Measurements from ENCODE around the gene PLEKHG4B.
"Not testable (repeated sequence)": the region's sequence is repeated elsewhere in the genome, so short reads cannot be mapped to it uniquely, and the experiment has no call there.

Gene PLEKHG4B

DNA sequence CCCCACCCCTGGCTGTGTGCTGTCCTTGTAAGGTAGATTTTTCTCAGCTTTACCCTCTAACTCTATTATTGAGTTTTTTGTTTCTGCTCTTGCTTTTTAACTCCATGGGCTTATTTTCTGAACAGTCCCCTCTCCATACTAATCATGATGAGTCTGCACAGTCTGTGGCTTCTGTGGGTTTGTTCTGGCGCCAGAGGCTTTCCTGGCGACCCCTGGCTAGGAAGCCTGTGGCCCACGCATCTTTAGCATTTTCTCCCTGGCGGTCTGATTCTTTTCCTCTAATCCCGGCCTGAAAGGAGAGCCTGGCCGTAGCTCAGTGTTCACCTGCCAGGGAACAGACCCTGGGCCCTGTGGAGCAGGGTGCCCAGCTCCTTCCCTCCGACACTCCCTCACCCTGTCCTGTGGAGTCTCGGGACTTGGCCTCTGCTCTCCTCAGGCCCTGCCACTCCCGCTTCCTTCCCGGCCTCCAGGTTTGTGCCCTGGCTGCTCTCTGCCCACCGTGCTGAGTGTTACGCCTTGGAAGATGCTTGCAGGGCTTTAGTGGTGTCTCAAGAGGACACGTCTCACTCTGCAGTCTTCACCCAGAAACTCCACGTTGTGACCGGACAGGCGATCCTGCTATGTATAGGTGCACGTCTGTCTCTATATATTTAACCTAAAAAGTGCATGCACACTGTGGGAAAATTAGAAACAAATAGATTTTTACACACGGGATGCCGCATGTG, 67.6 kb downstream of the PLEKHG4B start:
- no peak for DNase-seq

DNA sequence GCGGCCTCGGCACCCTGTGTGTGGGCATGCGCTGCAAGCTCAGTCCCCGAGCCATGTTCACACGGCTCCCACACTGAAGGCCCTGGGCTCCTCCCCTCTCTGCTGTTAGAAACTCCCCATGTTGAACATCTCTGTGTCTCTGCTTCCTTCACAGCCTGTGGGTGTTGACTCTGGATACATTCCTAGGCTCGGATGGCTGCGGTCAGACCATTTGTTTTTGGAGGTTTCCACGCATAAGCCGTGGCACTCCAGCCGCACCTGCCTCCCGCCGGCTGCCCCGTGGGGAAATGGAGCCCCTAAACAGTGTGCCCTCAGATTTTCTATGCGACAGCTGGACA, 68.2 kb downstream of the PLEKHG4B start:
- DNase-seq: no peak

DNA sequence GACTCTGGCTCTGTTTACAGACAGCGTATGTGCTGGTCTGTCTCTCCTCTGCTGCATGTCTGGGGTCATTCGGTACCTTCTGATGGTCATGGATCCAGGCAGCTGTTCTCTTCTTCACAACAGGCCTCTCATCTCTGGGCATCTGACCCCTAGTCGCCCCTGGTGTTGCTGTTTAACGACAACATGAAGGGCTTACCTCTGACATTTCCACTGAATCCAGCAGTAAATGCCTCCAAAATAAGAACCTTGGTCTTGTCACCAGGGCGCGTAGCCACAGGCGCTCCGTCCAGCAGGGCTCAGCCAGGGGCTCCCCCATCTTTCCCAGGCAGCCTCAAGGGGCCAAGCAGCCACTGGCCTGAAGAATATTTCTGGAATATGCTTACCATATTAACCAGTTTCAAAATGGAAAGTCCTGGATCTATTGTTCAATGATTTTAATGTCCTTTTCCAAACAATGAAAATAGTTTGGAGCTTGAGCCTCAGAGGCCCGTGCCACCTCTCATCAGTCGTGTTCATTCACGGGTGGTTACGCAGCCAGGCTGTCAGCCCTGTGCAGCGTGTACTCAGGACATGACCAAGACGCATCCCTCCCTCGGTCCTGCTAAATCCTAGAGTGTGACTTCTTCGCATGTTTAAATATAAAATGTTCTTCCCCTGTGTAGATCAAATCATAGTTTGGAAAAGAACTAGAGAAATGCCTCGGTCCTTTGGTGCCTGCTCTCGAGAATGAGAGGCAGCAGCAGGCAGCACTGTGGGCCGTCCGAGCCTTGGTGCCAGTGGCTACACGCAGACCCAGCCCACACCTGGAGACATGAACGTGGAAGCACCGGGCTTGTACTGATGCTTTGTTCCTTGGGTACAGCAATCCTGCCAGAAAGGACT, 69.2 kb downstream of the PLEKHG4B start:
- DNase-seq: no peak

DNA sequence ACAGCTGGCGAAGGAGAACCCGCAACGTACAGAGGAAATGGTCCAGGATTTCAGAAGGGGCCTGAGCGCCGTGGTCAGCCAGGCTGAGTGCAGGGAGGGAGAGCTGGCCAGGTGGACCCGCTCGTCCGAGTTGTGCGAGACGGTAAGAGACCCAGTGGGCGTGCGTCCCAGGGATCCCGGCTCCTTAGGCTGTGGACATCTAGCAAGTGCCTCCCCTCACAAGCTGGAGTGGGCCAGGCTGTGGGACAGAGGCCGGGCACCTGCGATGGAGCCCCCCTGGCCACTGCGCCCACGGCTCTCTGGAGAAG, 69.8 kb downstream of the PLEKHG4B start:
- DNase-seq: no peak

DNA sequence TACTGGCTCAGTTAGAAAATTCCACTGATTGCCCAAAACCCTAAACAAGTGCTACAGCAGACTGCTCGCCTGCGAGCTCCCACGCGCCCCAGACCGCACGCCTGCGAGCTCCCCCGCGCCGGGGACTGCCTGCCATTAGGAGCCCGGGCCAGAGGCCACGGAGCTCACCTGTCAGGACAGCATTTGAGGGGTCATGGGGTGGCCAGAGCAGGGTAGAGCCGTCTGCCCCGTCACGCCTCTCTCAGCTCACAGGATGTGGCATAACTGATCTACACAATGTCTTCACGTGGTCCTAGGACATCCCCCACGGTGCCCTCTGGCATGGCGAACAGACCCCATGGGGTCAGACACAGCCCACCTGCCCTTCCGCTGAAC, 70.2 kb downstream of the PLEKHG4B start:
- DNase-seq: no peak

DNA sequence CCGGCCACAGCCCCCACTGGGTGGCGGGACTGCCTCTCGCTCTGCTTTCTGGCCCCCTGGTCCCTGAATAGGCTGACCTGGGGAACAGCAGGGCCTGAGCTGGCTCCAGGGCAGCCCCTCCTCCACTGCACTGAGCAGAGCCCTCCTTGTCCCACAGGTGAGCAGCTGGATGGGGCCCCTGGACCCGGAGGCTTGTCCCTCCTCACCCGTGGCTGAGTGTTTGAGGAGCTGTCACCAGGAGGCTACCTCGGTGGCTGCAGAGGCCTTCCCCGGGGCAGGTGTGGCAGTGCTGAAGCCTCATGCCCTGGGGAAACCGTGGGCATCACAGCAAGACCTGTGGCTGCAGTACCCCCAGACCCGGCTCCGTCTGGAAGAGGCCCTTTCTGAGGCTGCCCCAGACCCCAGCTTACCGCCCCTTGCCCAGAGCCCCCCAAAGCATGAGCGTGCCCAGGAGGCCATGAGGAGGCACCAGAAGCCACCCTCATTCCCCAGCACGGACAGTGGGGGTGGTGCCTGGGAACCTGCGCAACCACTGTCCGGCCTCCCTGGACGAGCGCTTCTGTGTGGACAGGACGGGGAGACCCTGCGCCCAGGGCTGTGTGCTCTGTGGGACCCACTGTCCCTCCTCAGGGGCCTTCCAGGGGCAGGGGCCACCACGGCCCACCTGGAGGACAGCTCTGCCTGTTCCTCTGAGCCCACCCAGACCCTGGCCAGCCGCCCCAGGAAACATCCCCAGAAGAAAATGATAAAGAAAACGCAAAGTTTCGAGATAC, 70.8 kb downstream of the PLEKHG4B start:
- no peak for DNase-seq

DNA sequence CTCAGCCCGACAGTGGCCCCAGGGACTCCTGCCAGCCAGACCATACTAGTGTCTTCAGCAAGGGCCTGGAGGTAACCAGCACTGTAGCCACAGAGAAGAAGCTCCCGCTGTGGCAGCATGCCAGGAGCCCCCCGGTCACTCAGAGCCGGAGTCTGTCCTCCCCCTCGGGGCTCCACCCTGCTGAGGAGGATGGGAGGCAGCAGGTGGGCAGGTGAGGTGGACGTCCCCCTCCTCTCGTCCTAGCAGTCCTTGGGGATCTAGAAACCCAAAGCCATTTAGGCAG, 71.3 kb downstream of the PLEKHG4B start:
- DNase-seq: no peak

DNA sequence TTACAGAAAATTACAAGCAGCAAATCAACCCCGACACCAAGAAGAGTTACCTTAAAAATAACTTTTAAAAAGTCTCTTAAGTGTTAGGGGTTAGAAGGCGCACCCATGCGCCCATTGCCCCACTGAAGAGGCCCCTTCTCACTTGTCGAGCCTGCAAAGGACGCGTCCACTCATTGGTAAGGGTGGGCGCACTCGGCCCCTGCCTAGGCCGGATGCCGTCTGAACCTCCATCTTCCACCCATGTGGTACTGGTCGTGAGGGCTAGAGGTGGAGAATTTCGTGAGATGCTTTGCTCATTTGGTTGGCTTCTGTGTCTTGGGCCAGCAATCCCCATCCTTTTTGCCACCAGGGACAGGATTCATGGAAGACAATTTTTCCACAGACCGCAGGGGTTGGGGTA, 71.9 kb downstream of the PLEKHG4B start:
- DNase-seq: no peak

DNA sequence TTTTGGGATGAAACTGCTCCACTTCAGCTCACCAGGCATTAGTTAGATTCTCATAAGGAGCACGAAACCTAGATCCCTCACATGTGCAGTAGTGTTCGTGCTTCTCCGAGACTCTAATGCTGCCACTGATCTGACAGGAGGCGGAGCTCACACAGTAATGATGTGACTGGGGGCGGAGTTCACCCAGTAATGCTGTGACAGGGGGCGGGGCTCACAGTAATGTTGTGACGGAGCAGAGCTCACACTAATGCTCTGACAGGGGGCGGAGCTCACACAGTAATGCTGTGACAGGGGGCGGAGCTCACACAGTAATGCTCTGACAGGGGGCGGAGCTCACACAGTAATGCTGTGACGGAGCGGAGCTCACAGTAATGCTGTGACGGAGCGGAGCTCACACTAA, 72.3 kb downstream of the PLEKHG4B start:
- no peak for DNase-seq

DNA sequence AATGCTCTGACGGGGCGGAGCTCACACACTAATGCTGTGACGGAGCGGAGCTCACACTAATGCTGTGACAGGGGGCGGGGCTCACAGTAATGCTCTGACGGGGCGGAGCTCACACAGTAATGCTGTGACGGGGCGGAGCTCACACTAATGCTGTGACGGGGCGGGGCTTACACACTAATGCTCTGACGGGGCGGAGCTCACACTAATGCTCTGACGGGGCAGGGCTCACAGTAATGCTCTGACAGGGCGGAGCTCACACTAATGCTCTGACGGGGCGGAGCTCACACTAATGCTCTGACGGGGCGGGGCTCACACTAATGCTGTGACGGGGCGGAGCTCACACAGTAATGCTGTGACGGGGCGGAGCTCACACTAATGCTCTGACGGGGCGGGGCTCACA, 72.8 kb downstream of the PLEKHG4B start:
- DNase-seq: not testable (repeated sequence)

DNA sequence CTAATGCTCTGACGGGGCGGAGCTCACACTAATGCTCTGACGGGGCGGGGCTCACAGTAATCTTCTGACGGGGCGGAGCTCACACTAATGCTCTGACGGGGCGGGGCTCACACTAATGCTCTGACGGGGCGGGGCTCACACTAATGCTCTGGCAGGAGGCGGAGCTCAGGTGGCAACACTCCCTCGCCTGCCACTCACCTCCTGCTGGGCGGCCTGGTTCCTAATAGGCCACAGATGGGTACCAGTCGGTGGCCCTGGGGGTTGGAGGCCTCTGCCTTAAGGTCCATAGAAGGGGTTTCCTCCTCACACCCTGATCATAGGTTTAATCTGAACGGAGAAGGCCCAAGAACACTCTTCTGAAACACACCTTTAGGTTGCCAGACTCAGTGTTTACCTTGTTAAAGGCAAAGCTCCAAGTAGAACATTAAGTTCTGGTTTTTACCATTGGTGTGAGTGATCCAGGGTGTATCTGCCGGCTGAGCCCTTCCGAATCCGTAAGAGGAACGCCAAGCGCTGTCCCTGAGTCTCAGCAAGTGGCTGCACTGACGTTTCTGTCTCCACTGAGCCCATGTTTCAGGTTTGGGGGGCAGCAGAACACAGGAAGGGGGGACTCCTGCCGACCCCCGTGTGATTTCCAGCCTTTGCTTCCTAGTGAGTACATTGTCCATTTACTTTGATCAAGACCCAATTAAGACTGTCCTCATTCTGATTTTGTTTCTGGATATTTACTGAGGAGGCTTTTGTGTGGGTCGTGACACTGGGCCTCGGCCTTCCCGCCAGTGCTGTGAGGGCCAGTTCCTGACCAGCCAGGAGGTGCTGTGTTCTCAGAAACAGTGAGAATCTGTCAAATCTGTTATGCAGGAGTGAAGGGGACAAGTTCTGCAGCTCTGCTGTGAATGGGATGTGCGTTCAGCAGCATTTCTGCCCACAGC, 74.7 kb downstream of the PLEKHG4B start:
- DNase-seq: no peak

DNA sequence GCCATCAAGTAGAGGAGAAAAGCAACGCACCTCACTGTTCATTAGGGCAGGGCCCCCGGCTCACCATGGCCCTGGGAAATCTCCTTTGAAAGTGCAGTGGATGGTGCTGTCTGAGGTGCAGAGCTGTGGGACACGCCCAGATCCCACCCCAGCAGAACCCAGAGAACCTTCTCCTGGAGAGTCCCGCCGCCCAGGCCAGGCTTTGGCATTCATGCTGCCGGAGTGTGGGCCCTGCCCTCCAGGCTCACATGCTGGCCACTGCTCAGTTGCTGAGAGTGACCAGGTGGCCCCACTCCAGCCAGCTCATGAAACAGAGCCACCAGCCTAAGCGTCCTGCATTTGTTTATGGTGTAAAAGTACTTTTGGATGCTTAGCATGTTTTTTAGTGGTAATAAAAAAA, 75.5 kb downstream of the PLEKHG4B start:
- DNase-seq: no peak

DNA sequence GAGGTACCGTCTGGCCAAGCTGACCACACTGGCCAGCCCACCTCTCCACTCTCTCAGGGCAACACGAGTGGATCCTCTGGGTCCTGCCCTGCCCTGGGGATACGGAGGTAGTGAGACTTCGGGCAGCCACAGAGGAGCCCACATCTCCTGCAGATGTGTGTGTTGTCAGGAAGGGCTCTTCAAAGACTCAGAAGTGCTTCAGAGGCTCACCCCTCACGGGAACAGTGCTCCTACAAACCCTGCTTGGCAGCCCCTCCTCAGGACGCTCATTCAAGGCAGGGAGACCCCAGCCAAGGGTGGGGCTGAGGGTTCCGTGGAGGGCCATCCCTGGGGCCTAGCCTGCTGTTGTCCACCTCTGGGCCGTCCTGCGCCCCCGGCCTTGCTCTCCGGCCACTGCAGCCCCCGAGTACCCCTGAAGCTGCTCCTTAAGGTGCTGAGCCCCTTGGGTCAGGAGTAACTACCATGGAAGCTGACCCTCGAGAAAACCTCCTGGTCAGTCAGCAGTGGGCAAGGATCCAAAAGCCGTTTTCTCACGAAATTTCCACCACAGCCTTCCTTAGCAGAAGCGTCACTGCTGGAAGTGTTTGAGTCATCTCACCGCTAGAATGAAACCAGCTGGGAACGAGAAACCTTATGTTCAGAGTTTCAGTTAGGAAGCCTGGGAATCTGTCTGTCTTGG, 76.2 kb downstream of the PLEKHG4B start:
- no peak for DNase-seq

DNA sequence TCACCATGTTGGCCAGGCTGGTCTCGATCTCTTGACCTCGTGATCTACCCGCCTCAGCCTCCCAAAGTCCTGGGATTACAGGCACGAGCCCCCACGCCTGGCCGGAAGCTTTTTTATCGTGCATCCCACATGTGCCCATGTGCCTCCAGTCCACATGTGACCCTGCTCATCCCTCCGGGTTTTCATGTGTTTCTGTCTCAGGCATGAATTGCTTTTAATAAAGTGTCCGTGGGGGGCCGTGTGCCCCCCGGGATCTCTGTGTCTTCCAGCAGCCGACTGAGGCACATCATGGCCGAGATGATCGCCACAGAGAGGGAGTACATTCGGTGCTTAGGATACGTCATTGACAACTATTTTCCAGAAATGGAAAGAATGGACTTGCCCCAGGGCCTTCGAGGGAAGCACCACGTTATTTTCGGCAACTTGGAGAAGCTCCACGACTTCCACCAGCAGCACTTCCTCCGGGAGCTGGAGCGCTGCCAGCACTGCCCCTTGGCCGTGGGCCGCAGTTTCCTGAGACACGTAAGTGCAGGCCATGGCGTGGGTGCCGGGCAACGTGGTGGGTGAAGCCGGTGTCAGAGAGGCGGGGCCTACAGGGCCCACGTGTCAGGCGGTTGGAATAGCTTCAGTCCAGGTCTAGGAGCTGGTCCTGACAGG, 77.2 kb downstream of the PLEKHG4B start:
- no peak for DNase-seq

DNA sequence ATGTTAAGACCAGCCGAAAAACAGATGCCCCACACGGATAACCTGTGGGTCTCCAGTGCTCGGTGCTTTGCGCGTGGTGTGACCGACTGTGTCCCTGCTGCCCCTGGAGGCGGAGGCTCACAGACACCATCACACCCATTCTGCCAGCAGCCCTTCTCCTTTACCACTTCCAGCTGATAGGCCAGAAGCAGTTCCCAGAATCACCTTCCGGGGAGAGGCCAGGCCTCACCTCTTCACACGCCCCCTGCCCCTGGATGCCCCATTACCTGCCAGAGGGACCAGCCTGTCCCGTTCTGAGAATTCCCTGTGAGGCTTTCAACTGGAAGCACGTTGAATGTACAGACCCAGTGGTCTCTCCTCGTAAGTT, 77.7 kb downstream of the PLEKHG4B start:
- no peak for DNase-seq

DNA sequence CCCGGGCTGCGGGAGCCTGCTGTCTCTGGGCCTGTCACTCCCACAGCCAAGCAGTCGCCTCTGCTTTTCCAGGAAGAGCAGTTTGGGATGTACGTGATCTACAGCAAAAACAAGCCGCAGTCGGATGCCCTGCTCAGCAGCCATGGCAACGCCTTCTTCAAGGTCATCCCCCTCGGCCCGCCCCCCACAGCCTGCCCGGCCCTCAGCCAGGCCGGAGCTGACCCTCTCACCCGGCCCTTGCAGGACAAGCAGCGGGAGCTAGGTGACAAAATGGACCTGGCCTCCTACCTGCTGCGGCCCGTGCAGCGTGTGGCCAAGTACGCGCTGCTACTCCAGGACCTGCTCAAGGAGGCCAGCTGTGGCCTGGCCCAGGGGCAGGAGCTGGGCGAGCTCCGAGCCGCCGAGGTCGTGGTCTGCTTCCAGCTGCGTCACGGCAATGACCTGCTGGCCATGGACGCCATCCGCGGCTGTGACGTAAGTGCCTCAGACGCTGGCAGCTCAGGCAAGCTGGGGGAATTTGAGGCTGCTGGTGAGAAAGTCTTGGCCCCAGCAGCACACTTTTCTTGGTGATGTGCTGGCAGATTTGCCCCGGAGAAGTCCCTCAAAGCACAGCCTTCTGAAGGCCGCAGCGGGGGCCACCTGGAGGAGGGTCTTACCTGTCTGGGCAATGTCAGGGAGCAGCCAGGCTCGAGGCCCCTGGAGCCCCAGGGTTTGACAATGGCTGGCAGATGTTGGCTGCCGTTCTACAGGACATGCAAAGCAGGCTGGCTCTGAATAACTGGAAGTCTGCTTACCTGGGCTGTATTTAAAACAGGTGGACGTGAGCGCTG, 79.2 kb downstream of the PLEKHG4B start:
- DNase-seq: no peak

DNA sequence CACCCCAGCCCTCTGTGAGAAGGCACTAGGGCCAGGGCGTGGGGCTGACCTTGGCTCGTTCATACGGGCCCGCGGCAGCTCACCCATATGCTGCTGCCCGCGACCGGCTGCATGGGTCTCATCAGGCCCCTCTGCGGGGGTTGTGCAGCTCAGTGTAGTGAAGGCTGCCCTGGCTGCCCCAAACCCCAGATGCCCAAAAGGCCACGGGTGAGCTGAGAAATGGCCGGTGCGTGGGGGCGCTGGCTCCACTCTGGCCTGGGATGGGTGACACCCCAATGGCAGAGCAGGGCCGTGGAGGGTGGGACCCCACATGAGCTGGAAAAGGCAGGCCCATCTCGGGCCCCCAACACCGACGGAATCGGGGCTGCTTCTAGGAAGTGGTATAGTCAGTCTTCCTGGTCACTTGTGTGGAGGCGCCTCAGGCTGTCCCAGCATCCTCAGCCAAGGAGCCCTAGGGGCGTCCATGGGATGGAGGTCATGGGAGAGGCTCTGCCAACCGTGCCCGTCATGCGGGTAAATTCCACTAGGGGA, 79.9 kb downstream of the PLEKHG4B start:
- no peak for DNase-seq

DNA sequence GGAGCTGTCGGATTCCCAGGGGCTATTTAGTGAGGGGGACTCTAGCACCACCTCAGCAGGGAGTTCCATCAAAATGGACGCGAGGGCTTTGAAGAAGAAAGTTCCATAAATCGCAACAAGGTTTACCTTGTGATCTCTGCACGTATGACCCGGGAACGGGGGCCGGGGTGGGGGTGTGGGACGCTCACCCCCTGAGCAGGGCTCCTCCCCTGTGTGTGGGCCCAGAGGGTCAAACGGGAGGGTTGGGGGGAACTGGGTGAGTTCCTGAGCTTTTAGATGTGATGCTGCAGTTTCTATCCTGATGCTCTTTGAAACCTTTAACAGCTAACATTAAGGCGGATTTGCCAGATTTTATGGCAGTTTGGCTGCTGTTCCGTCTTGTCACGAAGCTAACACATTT, 80.5 kb downstream of the PLEKHG4B start:
- no peak for DNase-seq

DNA sequence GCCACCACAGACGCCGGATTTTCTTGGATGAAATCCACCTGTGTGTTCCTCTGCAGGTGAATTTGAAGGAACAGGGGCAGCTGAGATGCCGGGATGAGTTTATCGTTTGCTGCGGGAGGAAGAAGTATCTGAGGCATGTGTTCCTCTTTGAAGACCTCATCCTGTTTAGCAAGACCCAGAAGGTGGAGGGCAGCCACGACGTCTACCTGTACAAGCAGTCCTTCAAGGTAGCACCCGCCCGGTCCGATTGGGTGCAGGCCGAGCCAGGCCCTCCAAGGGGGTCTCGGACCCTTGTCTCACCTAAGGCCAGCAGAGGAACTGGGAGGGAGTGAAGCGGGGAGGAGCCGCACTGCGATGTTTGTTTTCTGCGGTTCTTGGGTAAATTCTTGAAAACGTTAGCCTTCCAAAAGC, 80.9 kb downstream of the PLEKHG4B start:
- no peak for DNase-seq

DNA sequence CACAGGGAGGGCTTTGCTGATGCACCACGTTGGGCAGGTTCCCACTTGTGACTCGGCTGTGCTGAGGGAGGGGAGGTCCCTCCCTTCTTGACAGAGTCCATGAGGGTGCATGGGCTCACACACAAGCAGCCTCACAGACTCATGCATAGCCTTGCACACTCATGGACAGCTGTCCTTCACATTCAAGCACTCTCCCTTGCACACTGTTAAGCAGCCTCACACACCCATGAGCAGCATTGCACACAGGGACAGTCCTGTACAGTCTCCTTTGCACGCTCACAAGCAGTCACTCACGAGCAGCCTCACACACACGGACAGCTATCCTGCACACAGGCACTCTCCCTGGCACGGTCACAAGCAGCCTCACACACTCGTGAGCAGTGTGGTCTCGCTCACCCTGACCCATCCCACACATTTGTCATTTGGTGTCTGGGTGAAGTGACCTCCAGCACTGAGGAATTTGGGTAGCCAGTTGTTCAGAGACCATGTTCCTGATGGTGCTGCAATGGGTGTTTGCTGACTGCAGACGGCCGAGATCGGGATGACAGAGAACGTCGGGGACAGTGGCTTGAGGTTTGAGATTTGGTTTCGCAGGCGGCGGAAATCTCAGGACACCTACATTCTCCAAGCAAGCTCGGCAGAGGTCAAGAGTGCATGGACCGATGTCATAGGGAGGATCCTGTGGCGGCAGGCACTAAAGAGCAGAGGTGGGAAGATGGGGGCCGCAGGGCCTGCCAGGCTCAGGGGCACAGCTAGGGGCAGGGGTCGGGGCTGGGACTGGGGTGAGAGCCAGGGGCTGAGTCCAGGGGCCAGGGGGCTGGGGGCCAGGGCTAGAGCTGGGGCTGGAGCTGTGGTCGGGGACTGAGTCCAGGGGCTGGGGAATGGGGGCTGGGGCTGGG, 81.7 kb downstream of the PLEKHG4B start:
- no peak for DNase-seq
